K562 (cell line): ENCODE measurements around the gene GET3. TPM values are rescaled to one million over a fixed set of nuclear protein-coding genes. Genes with fewer than 3 reads are reported as not detected.

Source experiments
- ATF1 ChIP-seq, 2 experiments: fragments of 450-650 bp in 1 of 2; IDR thresholded peaks; 2 replicates each; pipeline ENCODE4 v1.6.1; 2016; ENCODE audit warnings: missing compliant biosample characterization in 1 of 2, missing genetic modification characterization in 1 of 2
- ATF7 ChIP-seq: fragments of 450-650 bp; IDR thresholded peaks from 2 replicates; pipeline ENCODE4 v1.7.1; 2014; ENCODE audit warnings: mild to moderate bottlenecking, moderate library complexity
- CEBPB ChIP-seq: fragments of 450-650 bp; IDR thresholded peaks from 2 replicates; pipeline ENCODE4 v1.6.1; 2016; ENCODE audit warnings: missing genetic modification characterization, missing compliant biosample characterization
- CHD1 ChIP-seq: fragments of 200-600 bp; sonication (generic); IDR thresholded peaks from one replicate; pipeline ENCODE4 v1.6.1; 2012; ENCODE audit warnings: mild to moderate bottlenecking, moderate library complexity, low read length, inconsistent platforms
- CHD4 ChIP-seq: fragments of 200-600 bp; sonication (generic); IDR thresholded peaks from 3 replicates; pipeline ENCODE4 v1.6.1; 2012; ENCODE audit warnings: low read depth, mild to moderate bottlenecking, mixed read lengths, low read length, inconsistent platforms; ENCODE audit not compliant: insufficient read depth, insufficient replicate concordance, poor library complexity, severe bottlenecking
- FOXJ2 ChIP-seq: fragments of 200-800 bp; sonication (Bioruptor generic); IDR thresholded peaks from 2 replicates; pipeline ENCODE4 v1.6.1; 2016; ENCODE audit warnings: missing genetic modification characterization, missing compliant biosample characterization
- FOXK2 ChIP-seq, 2 experiments: fragments of 450-650 bp; IDR thresholded peaks in 1 of 2; conservative IDR thresholded peaks in 1 of 2; 2 replicates each; pipeline ENCODE4 v1.6.1; 2016; ENCODE audit warnings: low read depth in 2 of 2, mild to moderate bottlenecking in 1 of 2
- LEF1 ChIP-seq: fragments of 450-650 bp; IDR thresholded peaks from 2 replicates; pipeline ENCODE4 v1.6.1; 2016; ENCODE audit warnings: mild to moderate bottlenecking
- MAFG ChIP-seq: fragments of 450-650 bp; conservative IDR thresholded peaks from 2 replicates; pipeline ENCODE4 v1.6.1; 2016; ENCODE audit warnings: missing genetic modification characterization, missing compliant biosample characterization
- MAZ ChIP-seq, 2 experiments: fragments of 450-650 bp in 1 of 2; sonication (generic) in 1 of 2; formaldehyde crosslinking; IDR thresholded peaks in 1 of 2; conservative IDR thresholded peaks in 1 of 2; 2 replicates each; pipeline versions ENCODE4 v1.4.0 to v1.5.0; 2020; ENCODE audit warnings: mild to moderate bottlenecking in 1 of 2, missing genetic modification reagents in 1 of 2
- NCOR1 ChIP-seq: fragments of 450-650 bp; IDR thresholded peaks from 2 replicates; pipeline ENCODE4 v1.6.1; 2016; ENCODE audit warnings: mild to moderate bottlenecking, moderate library complexity
- NFE2L1 ChIP-seq: fragments of 450-650 bp; IDR thresholded peaks from 2 replicates; pipeline ENCODE4 v1.6.1; 2016; ENCODE audit warnings: missing genetic modification characterization, low read depth, mild to moderate bottlenecking, missing compliant biosample characterization, moderate library complexity, borderline replicate concordance
- NR2C1 ChIP-seq, 2 experiments: fragments of 450-650 bp; IDR thresholded peaks; 2 replicates each; pipeline ENCODE4 v1.6.1; 2017; ENCODE audit warnings: mild to moderate bottlenecking in 2 of 2, antibody characterized with exemption in 1 of 2, inconsistent platforms in 1 of 2, missing compliant biosample characterization in 1 of 2, missing genetic modification characterization in 1 of 2
- RHOXF2B ChIP-seq: fragments of 250-450 bp; sonication (Bioruptor Pico); conservative IDR thresholded peaks from 2 replicates; pipeline ENCODE4 v1.5.1; 2021
- SAP30 ChIP-seq: fragments of 200-600 bp; sonication (generic); IDR thresholded peaks from 2 replicates; pipeline ENCODE4 v1.6.1; 2012; ENCODE audit warnings: borderline replicate concordance, low read depth, mild to moderate bottlenecking, moderate library complexity, low read length, control low read depth, inconsistent platforms; ENCODE audit not compliant: insufficient read depth, poor library complexity, severe bottlenecking
- TAF9B ChIP-seq: fragments of 450-650 bp; IDR thresholded peaks from 2 replicates; pipeline ENCODE4 v1.6.1; 2018; ENCODE audit warnings: mild to moderate bottlenecking; ENCODE audit not compliant: partially characterized antibody
- ZNF146 ChIP-seq: IDR thresholded peaks from one replicate; pipeline ENCODE4 v1.6.1; 2018; ENCODE audit warnings: missing compliant biosample characterization; ENCODE audit not compliant: unreplicated experiment
- ZNF23 ChIP-seq: fragments of 250-450 bp; sonication (Bioruptor Pico); IDR thresholded peaks from 2 replicates; pipeline ENCODE4 v1.4.0; 2020; ENCODE audit warnings: mild to moderate bottlenecking
- ZNF699 ChIP-seq: fragments of 250-450 bp; sonication (Bioruptor Pico); IDR thresholded peaks from 2 replicates; pipeline ENCODE4 v1.8.0; 2021; ENCODE audit warnings: mild to moderate bottlenecking, moderate library complexity; ENCODE audit not compliant: insufficient replicate concordance
- ZNF764 ChIP-seq: fragments of 250-450 bp; sonication (Bioruptor Pico); IDR thresholded peaks from 2 replicates; pipeline ENCODE4 v1.4.0; 2020; ENCODE audit warnings: low read depth, mild to moderate bottlenecking, moderate library complexity
- polyA plus RNA-seq, 8 experiments: library from polyadenylated mRNA; depleted of rRNA in 4 of 8; stranded (reverse) in 5 of 8; unstranded in 3 of 8; fragments of >200 nt; fragmentation: Nextera tagmentation in 2 of 8; fragmentation: Illumina TruSeq in 1 of 8; extraction: Ambion mirVana in 2 of 8; extraction: Trizol in 1 of 8; gene quantifications; 2 replicates each; pipeline versions ENCODE4 v1.2.1 to v1.2.3, GENCODE V29; 2011 to 2014; ENCODE audit warnings: inconsistent platforms in 1 of 8, missing spikeins in 1 of 8
- total RNA-seq, 7 experiments: library from RNA; depleted of rRNA in 6 of 7; stranded (reverse); fragments of >200 nt in 6 of 7; fragmentation: Illumina TruSeq in 2 of 7; extraction: Trizol in 2 of 7; gene quantifications; 2 replicates each; pipeline versions ENCODE4 v1.2.1 to v1.2.3, GENCODE V29; 2011 to 2021; ENCODE audit warnings: low replicate concordance in 1 of 7
- TF ChIP-seq, protein P1 (sequence below): fragments of 450-650 bp; IDR thresholded peaks from 2 replicates; pipeline ENCODE4 v1.6.1; 2016; ENCODE audit warnings: borderline replicate concordance
- TF ChIP-seq, protein P2 (sequence below): sonication (generic); formaldehyde crosslinking; IDR thresholded peaks from 2 replicates; pipeline ENCODE4 v1.8.1; 2022; ENCODE audit warnings: missing genetic modification reagents
- TF ChIP-seq, protein P3 (sequence below): sonication (generic); formaldehyde crosslinking; IDR thresholded peaks from 2 replicates; pipeline ENCODE4 v1.8.0; 2022; ENCODE audit warnings: mild to moderate bottlenecking, low read depth, missing genetic modification reagents

The GET3 gene
- total and polyA plus RNA-seq, 9 of the 15 experiments (the other 6 are each of a cell fraction or from before 2014, with no cell fraction given): 8.3 to 83.5 (median 51.8) TPM

DNA sequence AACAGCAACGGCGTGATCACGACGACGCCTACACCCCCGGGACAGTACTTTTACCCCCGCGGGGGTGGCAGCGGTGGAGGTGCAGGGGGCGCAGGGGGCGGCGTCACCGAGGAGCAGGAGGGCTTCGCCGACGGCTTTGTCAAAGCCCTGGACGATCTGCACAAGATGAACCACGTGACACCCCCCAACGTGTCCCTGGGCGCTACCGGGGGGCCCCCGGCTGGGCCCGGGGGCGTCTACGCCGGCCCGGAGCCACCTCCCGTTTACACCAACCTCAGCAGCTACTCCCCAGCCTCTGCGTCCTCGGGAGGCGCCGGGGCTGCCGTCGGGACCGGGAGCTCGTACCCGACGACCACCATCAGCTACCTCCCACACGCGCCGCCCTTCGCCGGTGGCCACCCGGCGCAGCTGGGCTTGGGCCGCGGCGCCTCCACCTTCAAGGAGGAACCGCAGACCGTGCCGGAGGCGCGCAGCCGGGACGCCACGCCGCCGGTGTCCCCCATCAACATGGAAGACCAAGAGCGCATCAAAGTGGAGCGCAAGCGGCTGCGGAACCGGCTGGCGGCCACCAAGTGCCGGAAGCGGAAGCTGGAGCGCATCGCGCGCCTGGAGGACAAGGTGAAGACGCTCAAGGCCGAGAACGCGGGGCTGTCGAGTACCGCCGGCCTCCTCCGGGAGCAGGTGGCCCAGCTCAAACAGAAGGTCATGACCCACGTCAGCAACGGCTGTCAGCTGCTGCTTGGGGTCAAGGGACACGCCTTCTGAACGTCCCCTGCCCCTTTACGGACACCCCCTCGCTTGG lies 55.0 kb downstream of the GET3 start (continued):
- TF ChIP-seq SAP30: peak; percentile 67
- TF ChIP-seq CHD1: peak; percentile 95
- TF ChIP-seq, protein P1, sequence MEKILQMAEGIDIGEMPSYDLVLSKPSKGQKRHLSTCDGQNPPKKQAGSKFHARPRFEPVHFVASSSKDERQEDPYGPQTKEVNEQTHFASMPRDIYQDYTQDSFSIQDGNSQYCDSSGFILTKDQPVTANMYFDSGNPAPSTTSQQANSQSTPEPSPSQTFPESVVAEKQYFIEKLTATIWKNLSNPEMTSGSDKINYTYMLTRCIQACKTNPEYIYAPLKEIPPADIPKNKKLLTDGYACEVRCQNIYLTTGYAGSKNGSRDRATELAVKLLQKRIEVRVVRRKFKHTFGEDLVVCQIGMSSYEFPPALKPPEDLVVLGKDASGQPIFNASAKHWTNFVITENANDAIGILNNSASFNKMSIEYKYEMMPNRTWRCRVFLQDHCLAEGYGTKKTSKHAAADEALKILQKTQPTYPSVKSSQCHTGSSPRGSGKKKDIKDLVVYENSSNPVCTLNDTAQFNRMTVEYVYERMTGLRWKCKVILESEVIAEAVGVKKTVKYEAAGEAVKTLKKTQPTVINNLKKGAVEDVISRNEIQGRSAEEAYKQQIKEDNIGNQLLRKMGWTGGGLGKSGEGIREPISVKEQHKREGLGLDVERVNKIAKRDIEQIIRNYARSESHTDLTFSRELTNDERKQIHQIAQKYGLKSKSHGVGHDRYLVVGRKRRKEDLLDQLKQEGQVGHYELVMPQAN: peak; percentile 68
- TF ChIP-seq NFE2L1: no peak
- TF ChIP-seq CHD4: no peak
- no peak for TF ChIP-seq FOXJ2 (tag)
- peak in 1 of 2 experiments; percentile 29; a peak in 1 of 4 replicates for TF ChIP-seq MAZ (CRISPR knock-in tag; conservative IDR thresholded peaks at IDR 0.05 in 1 of 2, IDR thresholded peaks at IDR 0.05 in 1 of 2)
- peak; percentile 92 for TF ChIP-seq NR2C1 (IDR thresholded peaks at IDR 0.05)
- TF ChIP-seq NR2C1 (tag; IDR thresholded peaks at IDR 0.05): peak; percentile 94
- TF ChIP-seq MAFG (tag): no peak
- TF ChIP-seq CEBPB (tag): no peak
- TF ChIP-seq ZNF764 (CRISPR knock-in tag): no peak
- no peak for TF ChIP-seq RHOXF2B (CRISPR knock-in tag)
- peak; percentile 38; the same call in 1 of the 2 replicates for TF ChIP-seq ATF7
- no peak for TF ChIP-seq ZNF23
- TF ChIP-seq NCOR1: 0 out of 2 replicates have a peak, but pooled peaks have one; percentile 9
- TF ChIP-seq ZNF699 (CRISPR knock-in tag): no peak
- no peak for TF ChIP-seq TAF9B
- TF ChIP-seq ATF1 (CRISPR knock-in tag; IDR thresholded peaks at IDR 0.05): no peak
- TF ChIP-seq ATF1 (tag; IDR thresholded peaks at IDR 0.05): peak; percentile 55
- no peak for TF ChIP-seq ZNF146 (CRISPR knock-in tag)
- TF ChIP-seq, protein P2, sequence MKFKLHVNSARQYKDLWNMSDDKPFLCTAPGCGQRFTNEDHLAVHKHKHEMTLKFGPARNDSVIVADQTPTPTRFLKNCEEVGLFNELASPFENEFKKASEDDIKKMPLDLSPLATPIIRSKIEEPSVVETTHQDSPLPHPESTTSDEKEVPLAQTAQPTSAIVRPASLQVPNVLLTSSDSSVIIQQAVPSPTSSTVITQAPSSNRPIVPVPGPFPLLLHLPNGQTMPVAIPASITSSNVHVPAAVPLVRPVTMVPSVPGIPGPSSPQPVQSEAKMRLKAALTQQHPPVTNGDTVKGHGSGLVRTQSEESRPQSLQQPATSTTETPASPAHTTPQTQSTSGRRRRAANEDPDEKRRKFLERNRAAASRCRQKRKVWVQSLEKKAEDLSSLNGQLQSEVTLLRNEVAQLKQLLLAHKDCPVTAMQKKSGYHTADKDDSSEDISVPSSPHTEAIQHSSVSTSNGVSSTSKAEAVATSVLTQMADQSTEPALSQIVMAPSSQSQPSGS (CRISPR knock-in tag): no peak
- no peak for TF ChIP-seq LEF1
- TF ChIP-seq, protein P3, sequence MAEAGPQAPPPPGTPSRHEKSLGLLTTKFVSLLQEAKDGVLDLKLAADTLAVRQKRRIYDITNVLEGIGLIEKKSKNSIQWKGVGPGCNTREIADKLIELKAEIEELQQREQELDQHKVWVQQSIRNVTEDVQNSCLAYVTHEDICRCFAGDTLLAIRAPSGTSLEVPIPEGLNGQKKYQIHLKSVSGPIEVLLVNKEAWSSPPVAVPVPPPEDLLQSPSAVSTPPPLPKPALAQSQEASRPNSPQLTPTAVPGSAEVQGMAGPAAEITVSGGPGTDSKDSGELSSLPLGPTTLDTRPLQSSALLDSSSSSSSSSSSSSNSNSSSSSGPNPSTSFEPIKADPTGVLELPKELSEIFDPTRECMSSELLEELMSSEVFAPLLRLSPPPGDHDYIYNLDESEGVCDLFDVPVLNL (CRISPR knock-in tag): 0 out of 2 replicates have a peak, but pooled peaks have one; percentile 29
- TF ChIP-seq FOXK2 (conservative IDR thresholded peaks at IDR 0.05 in 1 of 2, IDR thresholded peaks at IDR 0.05 in 1 of 2; ENCODE audit: low read depth in 2 of 2): peak in 1 of 2 experiments; percentile 35; a peak in 1 of 4 replicates
